ENCODE measurements around the gene CUL4B. TPM values are rescaled to one million over a fixed set of nuclear protein-coding genes. Genes with fewer than 3 reads are reported as not detected.

CUL4B gene
- 10 to 100 TPM; 24.7 to 44.9 (median 33.6) TPM for total RNA-seq

GRCh38 chrX:120560842-120561633, at the start of gene CUL4B:
CUL4B (minus strand) TSS chrX:120560962; CDS start chrX:120560638, 324 bp downstream.
- intact Hi-C loops (cut with DNase I): no loop called here

GRCh38 chrX:120604361-120604782, 43.6 kb upstream of the CUL4B start:
- WGBS, 2 donors: 0 to 24% methylated on average over 5 of the region's 5 CpGs
- H3K27me3 ChIP-seq: no peaks in the 10 kb centered on the region
- DNase-seq: no peak
- H3K4me1 ChIP-seq: peaks cover 0 to 21% (median 4%) of the 10 kb centered on the region in 3 donors
- H3K4me3 ChIP-seq: peak overlapping the region; percentile 48 to 73 (median 60)
- H3K9me3 ChIP-seq: no peaks in the 10 kb centered on the region
- H3K27ac ChIP-seq: peak overlapping the region; percentile 89 to 91 (median 90)
- peaks cover 0 to 29% (median 0%) of the 10 kb centered on the region in 3 donors for H3K36me3 ChIP-seq
- TF ChIP-seq POLR2A (IDR thresholded peaks at IDR 0.05): no peak
- TF ChIP-seq CTCF (IDR thresholded peaks at IDR 0.05): no peak
- intact Hi-C loops (cut with DNase I): no loop called here

More at GRCh38 chrX:120560842-120561633, at the start of gene CUL4B:
- Histone ChIP-seq H3K27me3 (no peaks in the 10 kb centered on the region), H3K4me1 (peaks cover 0 to 33% (median 0%) of the 10 kb centered on the region in 3 donors), H3K4me3 (peak within 1 kb of the TSS; percentile 55 to 79 (median 69)), H3K27ac (peak within 1 kb of the TSS; percentile 96 to 99 (median 98)), H3K9me3 (no peaks in the 10 kb centered on the region), H3K36me3 (peaks cover 0 to 15% (median 0%) of the 10 kb centered on the region in 3 donors)
- 0 to 31% methylated on average over 9 to 15 of the region's 54 CpGs for WGBS, 2 donors
- peak; percentile 79 for DNase-seq
- TF ChIP-seq CTCF (IDR thresholded peaks at IDR 0.05) (no peak), POLR2A (IDR thresholded peaks at IDR 0.05) (peak in 3 of 4 donors; percentile 47 to 71 (median 59))

GRCh38 chrX:120603707-120604360, 43.1 kb upstream of the CUL4B start, which contains the start of gene MCTS1:
MCTS1 (plus strand) TSS chrX:120604101; CDS start chrX:120604237, 136 bp downstream.
- Histone ChIP-seq H3K27me3 (no peaks in the 10 kb centered on the region), H3K4me1 (peaks cover 0 to 21% (median 4%) of the 10 kb centered on the region in 3 donors), H3K9me3 (no peaks in the 10 kb centered on the region), H3K36me3 (peaks cover 0 to 23% (median 0%) of the 10 kb centered on the region in 3 donors), H3K4me3 (peak within 1 kb of the TSS; percentile 48 to 73 (median 60)), H3K27ac (peak within 1 kb of the TSS; percentile 89 to 91 (median 90))
- DNase-seq: peak; percentile 21
- 0 to 42% methylated on average over 9 to 31 of the region's 31 CpGs for WGBS, 2 donors
- intact Hi-C loops (cut with DNase I): no loop called here
- TF ChIP-seq CTCF (IDR thresholded peaks at IDR 0.05): no peak
- TF ChIP-seq POLR2A (IDR thresholded peaks at IDR 0.05): peak in 3 of 4 donors; percentile 42 to 56 (median 56)

- intact Hi-C loops (cut with DNase I): no loop called here
- Histone ChIP-seq H3K9me3 (no peaks in the 10 kb centered on the region), H3K4me3 (no peak overlapping the region), H3K27me3 (no peaks in the 10 kb centered on the region), H3K36me3 (no peaks in the 10 kb centered on the region), H3K27ac (no peak overlapping the region), H3K4me1 (no peaks in the 10 kb centered on the region)
- WGBS, 2 donors: 90 to 93% methylated on average over 2 of the region's 2 CpGs
- TF ChIP-seq POLR2A (IDR thresholded peaks at IDR 0.05) (no peak), CTCF (IDR thresholded peaks at IDR 0.05) (no peak)
- DNase-seq: no peak
Observed at GRCh38 chrX:120585702-120586101, 24.9 kb upstream of the CUL4B start.
